Measurements from ENCODE around the gene KMO. TPM values are rescaled to one million over a fixed set of nuclear protein-coding genes. Genes with fewer than 3 reads are reported as not detected.

KMO gene
- total RNA-seq, 1 experiment from 2014 or later: 1.2 TPM

DNA sequence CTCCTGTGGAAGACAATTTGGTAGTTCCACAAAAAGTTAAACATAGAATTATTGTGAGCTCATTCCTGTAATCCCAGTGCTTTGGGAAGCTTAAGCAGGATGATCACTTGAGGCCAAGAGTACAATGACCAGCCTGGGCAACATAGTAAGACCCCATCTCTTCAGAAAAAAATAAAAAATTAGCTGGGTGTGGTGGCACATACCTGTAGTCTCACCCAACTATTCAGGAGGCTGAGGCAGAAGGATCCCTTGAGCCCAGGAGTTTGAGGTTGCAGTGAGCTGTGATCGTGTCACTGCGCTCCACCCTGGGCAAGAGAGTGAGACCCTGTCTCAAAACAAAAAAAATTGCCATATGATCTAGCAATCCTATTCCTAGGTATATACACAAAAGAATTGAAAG is 112.1 kb downstream of the KMO start:
- TF ChIP-seq, protein P1, sequence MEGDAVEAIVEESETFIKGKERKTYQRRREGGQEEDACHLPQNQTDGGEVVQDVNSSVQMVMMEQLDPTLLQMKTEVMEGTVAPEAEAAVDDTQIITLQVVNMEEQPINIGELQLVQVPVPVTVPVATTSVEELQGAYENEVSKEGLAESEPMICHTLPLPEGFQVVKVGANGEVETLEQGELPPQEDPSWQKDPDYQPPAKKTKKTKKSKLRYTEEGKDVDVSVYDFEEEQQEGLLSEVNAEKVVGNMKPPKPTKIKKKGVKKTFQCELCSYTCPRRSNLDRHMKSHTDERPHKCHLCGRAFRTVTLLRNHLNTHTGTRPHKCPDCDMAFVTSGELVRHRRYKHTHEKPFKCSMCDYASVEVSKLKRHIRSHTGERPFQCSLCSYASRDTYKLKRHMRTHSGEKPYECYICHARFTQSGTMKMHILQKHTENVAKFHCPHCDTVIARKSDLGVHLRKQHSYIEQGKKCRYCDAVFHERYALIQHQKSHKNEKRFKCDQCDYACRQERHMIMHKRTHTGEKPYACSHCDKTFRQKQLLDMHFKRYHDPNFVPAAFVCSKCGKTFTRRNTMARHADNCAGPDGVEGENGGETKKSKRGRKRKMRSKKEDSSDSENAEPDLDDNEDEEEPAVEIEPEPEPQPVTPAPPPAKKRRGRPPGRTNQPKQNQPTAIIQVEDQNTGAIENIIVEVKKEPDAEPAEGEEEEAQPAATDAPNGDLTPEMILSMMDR (IDR thresholded peaks at IDR 0.05; ENCODE audit: unreplicated experiment): no peak
- peaks cover 34% of the 10 kb centered on the region for H3K4me1 Mint-ChIP-seq (ENCODE audit: insufficient read depth, unreplicated experiment)
- ChIA-PET POLR2A (interaction anchor here (1.1 to 5.8 kb wide), 4 partner anchors 11 to 44 kb away, joined by 5 to 151 read pairs (median 6); no protein-coding TSS in a partner anchor), CTCF (interaction anchor here (1.0 to 1.7 kb wide), 4 partner anchors 9 to 135 kb away, joined by 3 to 6 read pairs (median 4); no protein-coding TSS in a partner anchor)
- H3K9me3 Mint-ChIP-seq (ENCODE audit: unreplicated experiment): peaks cover 8% of the 10 kb centered on the region
- no peak overlapping the region for H3K27ac Mint-ChIP-seq (ENCODE audit: low read depth, unreplicated experiment)
- H3K27me3 Mint-ChIP-seq (ENCODE audit: insufficient read depth, unreplicated experiment): no peaks in the 10 kb centered on the region
- H3K4me3 Mint-ChIP-seq (ENCODE audit: unreplicated experiment): no peak overlapping the region
- BruUV-seq (replicated peaks): no TSS peak
- no peak for DNase-seq (ENCODE audit: unreplicated experiment)
- H3K36me3 Mint-ChIP-seq (ENCODE audit: insufficient read depth, unreplicated experiment): peaks cover 13% of the 10 kb centered on the region
- intact Hi-C loops (cut with micrococcal nuclease): no loop called here

DNA sequence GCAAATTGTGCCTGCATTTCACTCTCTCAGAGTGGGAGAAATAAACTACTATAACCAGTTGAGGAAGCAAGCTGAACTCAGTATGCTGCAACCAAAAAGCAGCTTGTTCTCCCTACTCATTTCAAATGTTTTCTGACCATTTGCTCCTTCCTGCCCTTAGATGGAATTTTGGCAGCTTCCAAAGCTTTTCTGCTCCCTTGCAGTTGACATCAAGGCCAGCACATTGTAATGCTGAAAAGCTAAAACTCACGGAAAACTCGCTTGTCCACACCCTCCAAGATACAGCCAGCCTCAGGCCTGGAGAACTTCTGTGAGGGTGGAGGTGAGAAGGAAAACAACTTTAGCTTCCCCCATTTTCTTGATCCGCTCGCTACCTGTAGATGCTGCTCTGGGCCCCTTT is 113.0 kb downstream of the KMO start:
- Mint-ChIP-seq H3K27me3 (ENCODE audit: insufficient read depth, unreplicated experiment) (no peaks in the 10 kb centered on the region), H3K4me3 (ENCODE audit: unreplicated experiment) (no peak overlapping the region), H3K9me3 (ENCODE audit: unreplicated experiment) (peaks cover 17% of the 10 kb centered on the region), H3K4me1 (ENCODE audit: insufficient read depth, unreplicated experiment) (peaks cover 34% of the 10 kb centered on the region), H3K27ac (ENCODE audit: low read depth, unreplicated experiment) (no peak overlapping the region), H3K36me3 (ENCODE audit: insufficient read depth, unreplicated experiment) (peaks cover 13% of the 10 kb centered on the region)
- intact Hi-C loops (cut with micrococcal nuclease): no loop called here
- POLR2A ChIA-PET: interaction anchor here (1.0 to 5.8 kb wide), 3 partner anchors 10 to 43 kb away, joined by 3 to 151 read pairs (median 5); no protein-coding TSS in a partner anchor
- BruUV-seq (replicated peaks): no TSS peak
- TF ChIP-seq, protein P1 (IDR thresholded peaks at IDR 0.05; ENCODE audit: unreplicated experiment): no peak
- DNase-seq (ENCODE audit: unreplicated experiment): no peak
- CTCF ChIA-PET: interaction anchor here (1.7 kb wide), 1 partner anchor 24 kb away, joined by 6 read pairs; no protein-coding TSS in a partner anchor

Other genes starting within 250 kb of the KMO start
- gene RGS7, start 175.2 kb upstream of the KMO start, total RNA-seq (2022): 0.42 and 0.61 TPM in 2 replicates
- gene FH, start 12.6 kb upstream of the KMO start, total RNA-seq (2022): 136 and 215 TPM in 2 replicates
- 33.7 and 33.8 TPM in 2 replicates for gene CHML, start 108.0 kb downstream of the KMO start, total RNA-seq (2022)
- gene OPN3, start 108.0 kb downstream of the KMO start, total RNA-seq (2022): 45.6 and 56.1 TPM in 2 replicates
- gene WDR64, start 119.9 kb downstream of the KMO start, total RNA-seq (2022): not detected in 2 replicates

Data from MCF 10A (cell line).